HepG2 (cell line): ENCODE data around the gene UPB1. TPM values are rescaled to one million over a fixed set of nuclear protein-coding genes. Genes with fewer than 3 reads are reported as not detected.

Source experiments
- CREB1 ChIP-seq, 2 experiments: fragments of 450-650 bp in 1 of 2; IDR thresholded peaks; 2 replicates each; pipeline ENCODE4 v1.6.1; 2016 to 2017; ENCODE audit warnings: control low read depth in 1 of 2, mild to moderate bottlenecking in 1 of 2, missing compliant biosample characterization in 1 of 2, missing genetic modification characterization in 1 of 2
- CSRNP2 ChIP-seq: sonication (generic); formaldehyde crosslinking; conservative IDR thresholded peaks from 2 replicates; pipeline ENCODE4 v1.8.0; 2022; ENCODE audit warnings: low read depth, missing genetic modification reagents
- KDM4B ChIP-seq: sonication (generic); formaldehyde crosslinking; IDR thresholded peaks from 2 replicates; pipeline ENCODE4 v1.4.0; 2020; ENCODE audit warnings: missing genetic modification reagents
- KLF6 ChIP-seq: IDR thresholded peaks from 2 replicates; pipeline ENCODE4 v1.8.0; 2016; ENCODE audit warnings: missing biosample characterization, missing genetic modification reagents
- MAFK ChIP-seq, 2 experiments: IDR thresholded peaks in 1 of 2; conservative IDR thresholded peaks in 1 of 2; 2 replicates each; pipeline ENCODE4 v1.6.1; 2011; ENCODE audit warnings: improper control_type of control experiment in 2 of 2, low read length in 2 of 2
- SOX13 ChIP-seq, 3 experiments: fragments of 450-650 bp in 1 of 3; sonication (generic) in 1 of 3; formaldehyde crosslinking in 1 of 3; IDR thresholded peaks in 2 of 3; conservative IDR thresholded peaks in 1 of 3; 2 replicates each; pipeline versions ENCODE4 v1.5.0 to v1.6.1; 2016 to 2020; ENCODE audit warnings: antibody characterized with exemption in 1 of 3, mild to moderate bottlenecking in 1 of 3, missing compliant biosample characterization in 1 of 3, missing genetic modification reagents in 1 of 3, moderate library complexity in 1 of 3
- ZFP82 ChIP-seq: sonication (generic); formaldehyde crosslinking; IDR thresholded peaks from 2 replicates; pipeline ENCODE4 v1.5.1; 2020; ENCODE audit warnings: mild to moderate bottlenecking, missing genetic modification reagents, borderline replicate concordance
- ZNF747 ChIP-seq: sonication (generic); formaldehyde crosslinking; IDR thresholded peaks from 2 replicates; pipeline ENCODE4 v1.8.1; 2023; ENCODE audit warnings: missing genetic modification reagents, mild to moderate bottlenecking, borderline replicate concordance
- polyA plus RNA-seq, 8 experiments: library from polyadenylated mRNA; depleted of rRNA in 3 of 8; stranded (reverse) in 7 of 8; unstranded in 1 of 8; fragments of >200 nt; fragmentation: Illumina TruSeq in 4 of 8; extraction: Trizol in 4 of 8; gene quantifications; 2 replicates each; pipeline versions ENCODE4 v1.2.1 to v1.2.3, GENCODE V29; 2011 to 2016; ENCODE audit warnings: low read depth in 4 of 8, missing spikeins in 1 of 8, mixed read lengths in 1 of 8; ENCODE audit not compliant: insufficient read depth in 1 of 8
- total RNA-seq, 5 experiments: library from RNA; depleted of rRNA; stranded (reverse); fragments of >200 nt; fragmentation: Illumina TruSeq; extraction: Trizol; gene quantifications; 2 replicates each; pipeline ENCODE4 v1.2.3, GENCODE V29; 2016; ENCODE audit warnings: low read depth in 1 of 5
- TF ChIP-seq, protein P1 (sequence below): sonication (generic); formaldehyde crosslinking; IDR thresholded peaks from 2 replicates; pipeline ENCODE4 v1.4.0; 2020; ENCODE audit warnings: missing genetic modification reagents, borderline replicate concordance
- TF ChIP-seq, protein P2 (sequence below): IDR thresholded peaks from 2 replicates; pipeline ENCODE4 v1.6.1; 2018; ENCODE audit warnings: missing genetic modification reagents, mild to moderate bottlenecking, missing compliant biosample characterization
- TF ChIP-seq, protein P3 (sequence below): sonication (generic); formaldehyde crosslinking; IDR thresholded peaks from 2 replicates; pipeline ENCODE4 v1.5.0; 2020; ENCODE audit warnings: mild to moderate bottlenecking, missing genetic modification reagents
- TF ChIP-seq, protein P4 (sequence below): sonication (generic); formaldehyde crosslinking; IDR thresholded peaks from 2 replicates; pipeline ENCODE4 v1.5.1; 2020; ENCODE audit warnings: mild to moderate bottlenecking, missing genetic modification reagents, moderate library complexity

UPB1 gene
- total and polyA plus RNA-seq, 2 of the 13 experiments (the other 11 are each of a cell fraction or from before 2014, with no cell fraction given): 0.38 to 1.2 TPM

- TF ChIP-seq, protein P1, sequence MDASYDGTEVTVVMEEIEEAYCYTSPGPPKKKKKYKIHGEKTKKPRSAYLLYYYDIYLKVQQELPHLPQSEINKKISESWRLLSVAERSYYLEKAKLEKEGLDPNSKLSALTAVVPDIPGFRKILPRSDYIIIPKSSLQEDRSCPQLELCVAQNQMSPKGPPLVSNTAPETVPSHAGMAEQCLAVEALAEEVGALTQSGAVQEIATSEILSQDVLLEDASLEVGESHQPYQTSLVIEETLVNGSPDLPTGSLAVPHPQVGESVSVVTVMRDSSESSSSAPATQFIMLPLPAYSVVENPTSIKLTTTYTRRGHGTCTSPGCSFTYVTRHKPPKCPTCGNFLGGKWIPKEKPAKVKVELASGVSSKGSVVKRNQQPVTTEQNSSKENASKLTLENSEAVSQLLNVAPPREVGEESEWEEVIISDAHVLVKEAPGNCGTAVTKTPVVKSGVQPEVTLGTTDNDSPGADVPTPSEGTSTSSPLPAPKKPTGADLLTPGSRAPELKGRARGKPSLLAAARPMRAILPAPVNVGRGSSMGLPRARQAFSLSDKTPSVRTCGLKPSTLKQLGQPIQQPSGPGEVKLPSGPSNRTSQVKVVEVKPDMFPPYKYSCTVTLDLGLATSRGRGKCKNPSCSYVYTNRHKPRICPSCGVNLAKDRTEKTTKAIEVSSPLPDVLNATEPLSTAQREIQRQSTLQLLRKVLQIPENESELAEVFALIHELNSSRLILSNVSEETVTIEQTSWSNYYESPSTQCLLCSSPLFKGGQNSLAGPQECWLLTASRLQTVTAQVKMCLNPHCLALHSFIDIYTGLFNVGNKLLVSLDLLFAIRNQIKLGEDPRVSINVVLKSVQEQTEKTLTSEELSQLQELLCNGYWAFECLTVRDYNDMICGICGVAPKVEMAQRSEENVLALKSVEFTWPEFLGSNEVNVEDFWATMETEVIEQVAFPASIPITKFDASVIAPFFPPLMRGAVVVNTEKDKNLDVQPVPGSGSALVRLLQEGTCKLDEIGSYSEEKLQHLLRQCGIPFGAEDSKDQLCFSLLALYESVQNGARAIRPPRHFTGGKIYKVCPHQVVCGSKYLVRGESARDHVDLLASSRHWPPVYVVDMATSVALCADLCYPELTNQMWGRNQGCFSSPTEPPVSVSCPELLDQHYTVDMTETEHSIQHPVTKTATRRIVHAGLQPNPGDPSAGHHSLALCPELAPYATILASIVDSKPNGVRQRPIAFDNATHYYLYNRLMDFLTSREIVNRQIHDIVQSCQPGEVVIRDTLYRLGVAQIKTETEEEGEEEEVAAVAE: no peak; the same call in 1 of the 2 replicates
- TF ChIP-seq, protein P2, sequence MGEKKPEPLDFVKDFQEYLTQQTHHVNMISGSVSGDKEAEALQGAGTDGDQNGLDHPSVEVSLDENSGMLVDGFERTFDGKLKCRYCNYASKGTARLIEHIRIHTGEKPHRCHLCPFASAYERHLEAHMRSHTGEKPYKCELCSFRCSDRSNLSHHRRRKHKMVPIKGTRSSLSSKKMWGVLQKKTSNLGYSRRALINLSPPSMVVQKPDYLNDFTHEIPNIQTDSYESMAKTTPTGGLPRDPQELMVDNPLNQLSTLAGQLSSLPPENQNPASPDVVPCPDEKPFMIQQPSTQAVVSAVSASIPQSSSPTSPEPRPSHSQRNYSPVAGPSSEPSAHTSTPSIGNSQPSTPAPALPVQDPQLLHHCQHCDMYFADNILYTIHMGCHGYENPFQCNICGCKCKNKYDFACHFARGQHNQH (CRISPR knock-in tag): 0 out of 2 replicates have a peak, but pooled peaks have one; percentile 17
- TF ChIP-seq ZNF747 (peak; percentile 22; the same call in 1 of the 2 replicates), ZFP82 (CRISPR knock-in tag) (no peak), CREB1 (IDR thresholded peaks at IDR 0.05) (no peak), CREB1 (CRISPR knock-in tag; IDR thresholded peaks at IDR 0.05) (no peak), SOX13 (IDR thresholded peaks at IDR 0.05) (no peak), SOX13 (CRISPR knock-in tag; conservative IDR thresholded peaks at IDR 0.05 in 1 of 2, IDR thresholded peaks at IDR 0.05 in 1 of 2) (peak in 1 of 2 experiments; percentile 33; a peak in 1 of 4 replicates), MAFK (conservative IDR thresholded peaks at IDR 0.05 in 1 of 2, IDR thresholded peaks at IDR 0.05 in 1 of 2; ENCODE audit: low read length in 2 of 2) (peak; percentile 3 to 6; a peak in 1 of 4 replicates), KDM4B (no peak), KLF6 (no peak), CSRNP2 (CRISPR knock-in tag) (no peak)
- TF ChIP-seq, protein P3, sequence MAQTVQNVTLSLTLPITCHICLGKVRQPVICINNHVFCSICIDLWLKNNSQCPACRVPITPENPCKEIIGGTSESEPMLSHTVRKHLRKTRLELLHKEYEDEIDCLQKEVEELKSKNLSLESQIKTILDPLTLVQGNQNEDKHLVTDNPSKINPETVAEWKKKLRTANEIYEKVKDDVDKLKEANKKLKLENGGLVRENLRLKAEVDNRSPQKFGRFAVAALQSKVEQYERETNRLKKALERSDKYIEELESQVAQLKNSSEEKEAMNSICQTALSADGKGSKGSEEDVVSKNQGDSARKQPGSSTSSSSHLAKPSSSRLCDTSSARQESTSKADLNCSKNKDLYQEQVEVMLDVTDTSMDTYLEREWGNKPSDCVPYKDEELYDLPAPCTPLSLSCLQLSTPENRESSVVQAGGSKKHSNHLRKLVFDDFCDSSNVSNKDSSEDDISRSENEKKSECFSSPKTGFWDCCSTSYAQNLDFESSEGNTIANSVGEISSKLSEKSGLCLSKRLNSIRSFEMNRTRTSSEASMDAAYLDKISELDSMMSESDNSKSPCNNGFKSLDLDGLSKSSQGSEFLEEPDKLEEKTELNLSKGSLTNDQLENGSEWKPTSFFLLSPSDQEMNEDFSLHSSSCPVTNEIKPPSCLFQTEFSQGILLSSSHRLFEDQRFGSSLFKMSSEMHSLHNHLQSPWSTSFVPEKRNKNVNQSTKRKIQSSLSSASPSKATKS (CRISPR knock-in tag): no peak
- TF ChIP-seq, protein P4, sequence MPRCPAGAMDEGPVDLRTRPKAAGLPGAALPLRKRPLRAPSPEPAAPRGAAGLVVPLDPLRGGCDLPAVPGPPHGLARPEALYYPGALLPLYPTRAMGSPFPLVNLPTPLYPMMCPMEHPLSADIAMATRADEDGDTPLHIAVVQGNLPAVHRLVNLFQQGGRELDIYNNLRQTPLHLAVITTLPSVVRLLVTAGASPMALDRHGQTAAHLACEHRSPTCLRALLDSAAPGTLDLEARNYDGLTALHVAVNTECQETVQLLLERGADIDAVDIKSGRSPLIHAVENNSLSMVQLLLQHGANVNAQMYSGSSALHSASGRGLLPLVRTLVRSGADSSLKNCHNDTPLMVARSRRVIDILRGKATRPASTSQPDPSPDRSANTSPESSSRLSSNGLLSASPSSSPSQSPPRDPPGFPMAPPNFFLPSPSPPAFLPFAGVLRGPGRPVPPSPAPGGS (CRISPR knock-in tag): no peak
Observed at GRCh38 chr22:24521791-24522245, 26.7 kb downstream of the UPB1 start (continued).
